Rectal smooth muscle tissue (tissue), 1 donor: ENCODE measurements around the gene RAMP2.
A peak's percentile ranks its signal among the peaks of the same experiment; 100 is the strongest.

Source experiments
- H3K27ac ChIP-seq: one replicate; pipeline ENCODE4 v1.7.0; 2013; ENCODE audit warnings: low read depth, low read length, inconsistent platforms
- H3K27me3 ChIP-seq: one replicate; pipeline ENCODE4 v1.7.0; 2013; ENCODE audit warnings: low read length; ENCODE audit not compliant: control insufficient read depth, insufficient read depth
- H3K36me3 ChIP-seq: one replicate; pipeline ENCODE4 v1.7.0; 2013; ENCODE audit warnings: low read length; ENCODE audit not compliant: control insufficient read depth, insufficient read depth
- H3K4me1 ChIP-seq: one replicate; pipeline ENCODE4 v1.7.0; 2013; ENCODE audit warnings: low read length; ENCODE audit not compliant: control insufficient read depth, insufficient read depth
- H3K4me3 ChIP-seq: one replicate; pipeline ENCODE4 v1.7.0; 2013; ENCODE audit warnings: low read length
- H3K9ac ChIP-seq: one replicate; pipeline ENCODE4 v1.7.0; 2013; ENCODE audit warnings: low read length

Gene RAMP2

GRCh38 chr17:42774066-42774745 lies 13.2 kb downstream of the RAMP2 start:
- H3K27ac ChIP-seq: no peak overlapping the region
- peak overlapping the region; percentile 92 for H3K4me3 ChIP-seq
- H3K9ac ChIP-seq: no peak overlapping the region
- H3K27me3 ChIP-seq: no peaks in the 10 kb centered on the region
- peaks cover 18% of the 10 kb centered on the region for H3K36me3 ChIP-seq
- peaks cover 4% of the 10 kb centered on the region for H3K4me1 ChIP-seq

GRCh38 chr17:42775534-42776098 lies 14.6 kb downstream of the RAMP2 start:
- no peaks in the 10 kb centered on the region for H3K27me3 ChIP-seq
- no peak overlapping the region for H3K27ac ChIP-seq
- no peak overlapping the region for H3K9ac ChIP-seq
- peaks cover 19% of the 10 kb centered on the region for H3K36me3 ChIP-seq
- no peak overlapping the region for H3K4me3 ChIP-seq
- H3K4me1 ChIP-seq: peaks cover 4% of the 10 kb centered on the region

GRCh38 chr17:42778570-42778969 lies 17.5 kb downstream of the RAMP2 start:
- H3K27me3 ChIP-seq: peaks cover 16% of the 10 kb centered on the region
- H3K4me3 ChIP-seq: no peak overlapping the region
- H3K9ac ChIP-seq: no peak overlapping the region
- H3K27ac ChIP-seq: no peak overlapping the region
- H3K4me1 ChIP-seq: peaks cover 4% of the 10 kb centered on the region
- H3K36me3 ChIP-seq: peaks cover 19% of the 10 kb centered on the region

GRCh38 chr17:42779304-42779935 lies 18.4 kb downstream of the RAMP2 start:
- Histone ChIP-seq H3K4me3 (no peak overlapping the region), H3K4me1 (no peaks in the 10 kb centered on the region), H3K36me3 (peaks cover 19% of the 10 kb centered on the region), H3K27ac (no peak overlapping the region), H3K9ac (no peak overlapping the region), H3K27me3 (peaks cover 25% of the 10 kb centered on the region)

- Histone ChIP-seq H3K4me1 (no peaks in the 10 kb centered on the region), H3K4me3 (peak within 1 kb of the TSS; percentile 51), H3K27ac (no peak within 1 kb of the TSS), H3K9ac (peak within 1 kb of the TSS; percentile 40), H3K27me3 (peaks cover 32% of the 10 kb centered on the region), H3K36me3 (peaks cover 19% of the 10 kb centered on the region)
These were observed 19.2 kb downstream of the RAMP2 start, which contains the start of gene WNK4 for GRCh38 chr17:42779936-42780850. Gene WNK4, plus strand, starts transcription at chr17:42780610. Its CDS starts 89 bp downstream, at chr17:42780699.

GRCh38 chr17:42780851-42781638 lies 20.0 kb downstream of the RAMP2 start:
- no peaks in the 10 kb centered on the region for H3K4me1 ChIP-seq
- H3K27ac ChIP-seq: no peak overlapping the region
- peaks cover 35% of the 10 kb centered on the region for H3K27me3 ChIP-seq
- peak overlapping the region; percentile 51 for H3K4me3 ChIP-seq
- H3K36me3 ChIP-seq: peaks cover 14% of the 10 kb centered on the region
- peak overlapping the region; percentile 40 for H3K9ac ChIP-seq

GRCh38 chr17:42781639-42782165 lies 20.7 kb downstream of the RAMP2 start:
- peaks cover 13% of the 10 kb centered on the region for H3K36me3 ChIP-seq
- peaks cover 37% of the 10 kb centered on the region for H3K27me3 ChIP-seq
- H3K4me3 ChIP-seq: peak overlapping the region; percentile 51
- peak overlapping the region; percentile 24 for H3K9ac ChIP-seq
- H3K27ac ChIP-seq: no peak overlapping the region
- no peaks in the 10 kb centered on the region for H3K4me1 ChIP-seq

GRCh38 chr17:42782166-42783061 lies 21.4 kb downstream of the RAMP2 start:
- H3K4me3 ChIP-seq: peak overlapping the region; percentile 51
- H3K9ac ChIP-seq: no peak overlapping the region
- H3K4me1 ChIP-seq: no peaks in the 10 kb centered on the region
- H3K27ac ChIP-seq: no peak overlapping the region
- H3K27me3 ChIP-seq: peaks cover 37% of the 10 kb centered on the region
- peaks cover 12% of the 10 kb centered on the region for H3K36me3 ChIP-seq

GRCh38 chr17:42783062-42783790 lies 22.2 kb downstream of the RAMP2 start:
- H3K27me3 ChIP-seq: peaks cover 37% of the 10 kb centered on the region
- H3K27ac ChIP-seq: no peak overlapping the region
- H3K4me3 ChIP-seq: no peak overlapping the region
- no peaks in the 10 kb centered on the region for H3K4me1 ChIP-seq
- H3K36me3 ChIP-seq: peaks cover 6% of the 10 kb centered on the region
- H3K9ac ChIP-seq: no peak overlapping the region

- H3K27me3 ChIP-seq: peaks cover 37% of the 10 kb centered on the region
- H3K9ac ChIP-seq: no peak overlapping the region
- no peak overlapping the region for H3K27ac ChIP-seq
- no peak overlapping the region for H3K4me3 ChIP-seq
- H3K36me3 ChIP-seq: peaks cover 6% of the 10 kb centered on the region
- H3K4me1 ChIP-seq: no peaks in the 10 kb centered on the region
These were observed 22.7 kb downstream of the RAMP2 start for GRCh38 chr17:42783791-42784138.
